ENCODE data around the gene POP4.

POP4 gene

DNA sequence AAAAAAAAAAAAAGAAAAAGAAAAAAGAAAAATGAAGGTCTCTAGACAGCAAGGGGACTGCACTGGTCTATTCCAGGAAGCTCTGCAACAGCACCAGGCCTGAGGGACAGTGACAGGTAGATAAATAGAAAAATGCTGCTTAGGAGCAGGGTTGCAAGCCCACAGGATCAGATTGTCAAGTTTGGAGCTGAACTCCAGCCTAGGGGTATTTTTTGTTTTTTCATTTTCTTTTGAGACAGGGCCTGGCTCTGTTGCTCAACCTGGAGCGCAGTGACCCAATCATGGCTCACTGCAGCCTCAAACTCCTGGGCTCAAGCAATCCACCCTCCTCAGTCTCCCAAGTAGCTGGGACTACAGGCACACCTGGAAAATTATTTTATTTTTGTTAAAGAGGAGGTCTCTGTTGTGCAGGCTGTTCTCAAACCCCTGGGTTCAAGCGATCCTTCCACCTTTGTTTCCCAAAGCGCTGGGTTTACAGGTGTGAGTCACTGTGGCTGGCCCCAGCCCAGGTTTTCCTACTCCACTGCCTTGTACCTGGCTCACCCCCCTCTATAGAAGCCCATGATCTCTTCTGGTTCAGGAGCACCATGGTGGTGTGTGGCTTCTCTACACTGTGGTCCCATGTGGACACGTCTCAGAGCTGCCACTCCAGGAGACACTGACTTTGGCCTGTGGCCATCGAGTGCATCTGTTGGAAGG is 23.9 kb downstream of the POP4 start:
- TF ChIP-seq, protein P1, sequence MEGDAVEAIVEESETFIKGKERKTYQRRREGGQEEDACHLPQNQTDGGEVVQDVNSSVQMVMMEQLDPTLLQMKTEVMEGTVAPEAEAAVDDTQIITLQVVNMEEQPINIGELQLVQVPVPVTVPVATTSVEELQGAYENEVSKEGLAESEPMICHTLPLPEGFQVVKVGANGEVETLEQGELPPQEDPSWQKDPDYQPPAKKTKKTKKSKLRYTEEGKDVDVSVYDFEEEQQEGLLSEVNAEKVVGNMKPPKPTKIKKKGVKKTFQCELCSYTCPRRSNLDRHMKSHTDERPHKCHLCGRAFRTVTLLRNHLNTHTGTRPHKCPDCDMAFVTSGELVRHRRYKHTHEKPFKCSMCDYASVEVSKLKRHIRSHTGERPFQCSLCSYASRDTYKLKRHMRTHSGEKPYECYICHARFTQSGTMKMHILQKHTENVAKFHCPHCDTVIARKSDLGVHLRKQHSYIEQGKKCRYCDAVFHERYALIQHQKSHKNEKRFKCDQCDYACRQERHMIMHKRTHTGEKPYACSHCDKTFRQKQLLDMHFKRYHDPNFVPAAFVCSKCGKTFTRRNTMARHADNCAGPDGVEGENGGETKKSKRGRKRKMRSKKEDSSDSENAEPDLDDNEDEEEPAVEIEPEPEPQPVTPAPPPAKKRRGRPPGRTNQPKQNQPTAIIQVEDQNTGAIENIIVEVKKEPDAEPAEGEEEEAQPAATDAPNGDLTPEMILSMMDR (IDR thresholded peaks at IDR 0.05; ENCODE audit: low read depth, low read length, missing control alignments) = no peak
- no peak for DNase-seq (ENCODE audit: extremely low read depth, low read depth)
- H3K4me3 ChIP-seq (replicated peaks; ENCODE audit: low read depth, low read length) = no peak overlapping the region

DNA sequence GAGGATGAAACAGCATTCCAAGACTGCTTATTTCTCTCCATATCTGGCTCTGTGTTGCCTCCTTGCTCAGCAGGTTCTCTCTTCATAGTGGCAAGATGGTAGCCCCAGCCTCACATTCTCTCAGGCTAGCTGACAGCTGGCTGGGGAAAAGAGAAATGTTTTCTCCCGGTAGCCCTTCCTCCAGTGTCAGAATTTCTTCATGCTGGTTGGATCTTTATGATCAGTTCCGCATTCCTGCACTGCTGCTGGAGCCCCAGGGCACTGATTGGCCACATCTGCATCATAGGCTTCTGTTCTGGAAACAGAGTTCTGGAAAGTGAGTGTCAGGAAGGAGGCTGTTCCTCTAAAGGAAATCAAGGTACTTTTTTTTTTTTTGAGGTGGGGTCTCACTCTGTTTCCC is 24.6 kb downstream of the POP4 start:
- H3K4me3 ChIP-seq (replicated peaks; ENCODE audit: low read depth, low read length) = no peak overlapping the region
- TF ChIP-seq, protein P1 (IDR thresholded peaks at IDR 0.05; ENCODE audit: low read depth, low read length, missing control alignments) = no peak
- no peak for DNase-seq (ENCODE audit: extremely low read depth, low read depth)

DNA sequence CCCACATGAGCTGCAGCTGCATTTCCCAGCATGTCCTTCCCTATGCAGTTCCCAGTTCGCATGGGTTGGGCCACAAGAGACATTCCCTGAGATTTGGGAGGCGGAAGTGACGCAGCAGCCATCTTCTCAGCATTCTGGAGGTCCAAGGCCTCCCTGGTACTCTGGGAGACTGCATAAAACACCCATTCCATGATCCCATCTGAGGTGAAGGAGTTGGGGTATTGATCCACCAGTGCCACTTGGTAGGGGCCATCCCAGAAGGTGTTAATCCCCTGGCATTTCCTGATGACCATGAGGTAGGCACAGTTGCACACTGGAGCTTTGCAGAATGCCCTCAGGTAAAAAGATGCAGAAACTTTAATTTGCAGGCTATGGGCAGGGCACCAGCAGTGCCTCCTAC is 25.4 kb downstream of the POP4 start:
- no peak for DNase-seq (ENCODE audit: extremely low read depth, low read depth)
- TF ChIP-seq, protein P1 (IDR thresholded peaks at IDR 0.05; ENCODE audit: low read depth, low read length, missing control alignments) = no peak
- no peak overlapping the region for H3K4me3 ChIP-seq (replicated peaks; ENCODE audit: low read depth, low read length)

DNA sequence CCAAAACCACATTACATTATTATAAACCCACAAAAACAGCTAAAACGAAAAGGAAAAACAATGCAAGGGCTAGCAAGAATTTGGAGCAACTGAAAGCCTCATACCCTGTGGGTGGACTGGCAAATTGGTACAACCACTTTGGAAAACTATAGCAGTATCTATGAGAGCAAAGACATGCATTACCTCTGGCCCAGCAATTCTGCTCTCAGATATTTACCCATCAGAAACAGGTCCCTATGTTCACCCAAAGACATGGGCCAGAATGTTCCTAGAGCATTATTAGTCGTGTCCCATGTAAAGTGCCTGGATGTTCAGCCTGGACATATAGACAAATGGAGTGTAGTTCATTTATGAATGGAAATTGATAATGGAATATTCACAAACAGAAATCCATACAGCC is 27.9 kb downstream of the POP4 start:
- H3K4me3 ChIP-seq (replicated peaks; ENCODE audit: low read depth, low read length) = no peak overlapping the region
- TF ChIP-seq, protein P1 (IDR thresholded peaks at IDR 0.05; ENCODE audit: low read depth, low read length, missing control alignments) = no peak
- DNase-seq (ENCODE audit: extremely low read depth, low read depth) = no peak

DNA sequence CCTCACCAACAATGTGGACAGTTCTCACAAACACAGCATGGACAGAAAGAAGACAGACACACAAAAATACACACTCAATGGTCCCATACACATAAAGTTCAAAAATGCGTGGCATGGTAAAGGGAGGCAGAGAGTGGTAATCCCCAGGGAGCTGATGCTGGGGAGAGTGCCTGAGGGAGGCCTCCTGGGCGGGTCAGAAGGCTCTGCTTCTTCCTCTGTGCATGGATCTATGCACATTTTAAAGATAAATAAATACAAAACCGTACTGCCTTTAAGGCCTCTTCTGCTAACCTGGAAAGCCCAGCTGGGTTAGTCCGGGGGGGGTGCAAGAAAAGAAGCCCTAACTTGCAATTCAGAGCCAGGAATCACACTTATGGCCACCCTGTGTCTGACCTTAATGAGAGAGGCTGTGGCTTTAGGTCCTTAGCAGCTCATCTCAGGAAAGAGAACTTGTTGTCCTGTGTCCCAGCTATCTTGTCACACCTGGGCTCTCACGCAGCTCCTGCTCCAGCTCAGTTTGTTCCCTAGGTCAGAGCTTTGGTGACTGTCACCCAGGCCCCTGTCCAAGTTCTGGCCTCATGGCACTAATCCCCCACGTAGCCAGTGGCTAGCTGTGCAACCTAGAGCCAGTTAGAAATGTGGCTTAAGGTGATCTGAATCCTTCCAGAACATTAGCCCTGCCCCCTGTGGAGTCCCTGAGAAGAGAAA is 28.5 kb downstream of the POP4 start:
- H3K4me3 ChIP-seq (replicated peaks; ENCODE audit: low read depth, low read length) = no peak overlapping the region
- TF ChIP-seq, protein P1 (IDR thresholded peaks at IDR 0.05; ENCODE audit: low read depth, low read length, missing control alignments) = no peak
- no peak for DNase-seq (ENCODE audit: extremely low read depth, low read depth)

DNA sequence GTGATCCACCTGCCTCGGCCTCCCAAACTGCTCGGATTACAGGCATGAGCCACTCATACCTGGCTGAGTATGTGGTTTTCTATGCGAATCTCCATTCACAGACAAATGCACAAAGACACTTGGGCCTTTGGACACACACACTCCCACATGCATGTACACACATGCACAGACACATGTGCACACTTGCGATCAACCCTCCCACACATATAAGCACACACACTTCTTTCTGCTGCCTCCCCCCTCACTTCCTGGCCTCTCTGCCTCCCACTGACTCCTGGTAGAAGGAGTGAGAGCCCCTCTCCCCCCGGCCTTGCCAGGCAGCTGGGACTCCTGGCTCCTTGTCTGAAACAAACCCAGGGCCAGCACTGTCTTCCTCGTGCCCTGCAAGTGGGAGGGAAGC is 29.9 kb downstream of the POP4 start:
- no peak overlapping the region for H3K4me3 ChIP-seq (replicated peaks; ENCODE audit: low read depth, low read length)
- TF ChIP-seq, protein P1 (IDR thresholded peaks at IDR 0.05; ENCODE audit: low read depth, low read length, missing control alignments) = no peak
- DNase-seq (ENCODE audit: extremely low read depth, low read depth) = no peak

Measured in HFF-Myc (cell line).